D721Med (cell line): ENCODE data around the gene NKD2.
A peak's percentile ranks its signal among the peaks of the same experiment; 100 is the strongest.

Experiments used
- DNase-seq: peaks from one replicate; pipeline ENCODE4 v3.0.0; 2011; ENCODE audit warnings: low spot score; ENCODE audit not compliant: insufficient read length
- FAIRE-seq: peaks from 2 replicates; lab custom pipeline; 2011; peaks lifted over from hg19 to GRCh38; lab: Jason Lieb, UNC
- CTCF ChIP-seq: IDR thresholded peaks from 2 replicates; pipeline ENCODE4 v1.5.1; 2012; ENCODE audit warnings: mild to moderate bottlenecking, control low read depth; ENCODE audit not compliant: insufficient read depth; ENCODE audit errors: missing control alignments

Gene NKD2

GRCh38 chr5:980001-980588, 28.5 kb upstream of the NKD2 start:
- TF ChIP-seq CTCF: no peak
- no peak for FAIRE-seq
- no peak for DNase-seq

- FAIRE-seq (no peak), DNase-seq (no peak)
- no peak for TF ChIP-seq CTCF
Observed at GRCh38 chr5:980966-981365, 27.6 kb upstream of the NKD2 start.

GRCh38 chr5:981456-981855, 27.1 kb upstream of the NKD2 start:
- FAIRE-seq: no peak
- DNase-seq: no peak
- TF ChIP-seq CTCF: no peak

GRCh38 chr5:982377-983237, 26.0 kb upstream of the NKD2 start:
- peak; percentile 23 for TF ChIP-seq CTCF
- FAIRE-seq (no peak), DNase-seq (no peak)

GRCh38 chr5:983238-983524, 25.4 kb upstream of the NKD2 start:
- no peak for FAIRE-seq
- no peak for DNase-seq
- TF ChIP-seq CTCF: no peak

GRCh38 chr5:983568-983967, 25.0 kb upstream of the NKD2 start:
- no peak for TF ChIP-seq CTCF
- no peak for FAIRE-seq

GRCh38 chr5:984774-985173, 23.8 kb upstream of the NKD2 start:
- DNase-seq (no peak), FAIRE-seq (no peak)
- no peak for TF ChIP-seq CTCF

More at GRCh38 chr5:983568-983967, 25.0 kb upstream of the NKD2 start:
- DNase-seq: no peak
